ENCODE results near the gene RNF26.

- TF ChIP-seq CTCF (IDR thresholded peaks at IDR 0.05) (no peak), SIN3A (IDR thresholded peaks at IDR 0.05; ENCODE audit: borderline replicate concordance, insufficient read depth, low read depth, low read length) (no peak), POLR2AphosphoS5 (IDR thresholded peaks at IDR 0.05; ENCODE audit: low read depth, low read length) (no peak), TCF7L2 (IDR thresholded peaks at IDR 0.05; ENCODE audit: low read depth, low read length) (no peak)
- TF ChIP-seq, protein P1, sequence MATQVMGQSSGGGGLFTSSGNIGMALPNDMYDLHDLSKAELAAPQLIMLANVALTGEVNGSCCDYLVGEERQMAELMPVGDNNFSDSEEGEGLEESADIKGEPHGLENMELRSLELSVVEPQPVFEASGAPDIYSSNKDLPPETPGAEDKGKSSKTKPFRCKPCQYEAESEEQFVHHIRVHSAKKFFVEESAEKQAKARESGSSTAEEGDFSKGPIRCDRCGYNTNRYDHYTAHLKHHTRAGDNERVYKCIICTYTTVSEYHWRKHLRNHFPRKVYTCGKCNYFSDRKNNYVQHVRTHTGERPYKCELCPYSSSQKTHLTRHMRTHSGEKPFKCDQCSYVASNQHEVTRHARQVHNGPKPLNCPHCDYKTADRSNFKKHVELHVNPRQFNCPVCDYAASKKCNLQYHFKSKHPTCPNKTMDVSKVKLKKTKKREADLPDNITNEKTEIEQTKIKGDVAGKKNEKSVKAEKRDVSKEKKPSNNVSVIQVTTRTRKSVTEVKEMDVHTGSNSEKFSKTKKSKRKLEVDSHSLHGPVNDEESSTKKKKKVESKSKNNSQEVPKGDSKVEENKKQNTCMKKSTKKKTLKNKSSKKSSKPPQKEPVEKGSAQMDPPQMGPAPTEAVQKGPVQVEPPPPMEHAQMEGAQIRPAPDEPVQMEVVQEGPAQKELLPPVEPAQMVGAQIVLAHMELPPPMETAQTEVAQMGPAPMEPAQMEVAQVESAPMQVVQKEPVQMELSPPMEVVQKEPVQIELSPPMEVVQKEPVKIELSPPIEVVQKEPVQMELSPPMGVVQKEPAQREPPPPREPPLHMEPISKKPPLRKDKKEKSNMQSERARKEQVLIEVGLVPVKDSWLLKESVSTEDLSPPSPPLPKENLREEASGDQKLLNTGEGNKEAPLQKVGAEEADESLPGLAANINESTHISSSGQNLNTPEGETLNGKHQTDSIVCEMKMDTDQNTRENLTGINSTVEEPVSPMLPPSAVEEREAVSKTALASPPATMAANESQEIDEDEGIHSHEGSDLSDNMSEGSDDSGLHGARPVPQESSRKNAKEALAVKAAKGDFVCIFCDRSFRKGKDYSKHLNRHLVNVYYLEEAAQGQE (IDR thresholded peaks at IDR 0.05; ENCODE audit: insufficient read depth in 1 of 2, low read depth in 2 of 2, low read length in 1 of 2) = no peak
These were observed 33.9 kb upstream of the RNF26 start for GRCh38 chr11:119300198-119300964.

Measured in Panc1 (cell line).